ENCODE data around the gene TUT1.
"Not testable (repeated sequence)": the region's sequence is repeated elsewhere in the genome, so short reads cannot be mapped to it uniquely, and the experiment has no call there.

Gene TUT1, protein sequence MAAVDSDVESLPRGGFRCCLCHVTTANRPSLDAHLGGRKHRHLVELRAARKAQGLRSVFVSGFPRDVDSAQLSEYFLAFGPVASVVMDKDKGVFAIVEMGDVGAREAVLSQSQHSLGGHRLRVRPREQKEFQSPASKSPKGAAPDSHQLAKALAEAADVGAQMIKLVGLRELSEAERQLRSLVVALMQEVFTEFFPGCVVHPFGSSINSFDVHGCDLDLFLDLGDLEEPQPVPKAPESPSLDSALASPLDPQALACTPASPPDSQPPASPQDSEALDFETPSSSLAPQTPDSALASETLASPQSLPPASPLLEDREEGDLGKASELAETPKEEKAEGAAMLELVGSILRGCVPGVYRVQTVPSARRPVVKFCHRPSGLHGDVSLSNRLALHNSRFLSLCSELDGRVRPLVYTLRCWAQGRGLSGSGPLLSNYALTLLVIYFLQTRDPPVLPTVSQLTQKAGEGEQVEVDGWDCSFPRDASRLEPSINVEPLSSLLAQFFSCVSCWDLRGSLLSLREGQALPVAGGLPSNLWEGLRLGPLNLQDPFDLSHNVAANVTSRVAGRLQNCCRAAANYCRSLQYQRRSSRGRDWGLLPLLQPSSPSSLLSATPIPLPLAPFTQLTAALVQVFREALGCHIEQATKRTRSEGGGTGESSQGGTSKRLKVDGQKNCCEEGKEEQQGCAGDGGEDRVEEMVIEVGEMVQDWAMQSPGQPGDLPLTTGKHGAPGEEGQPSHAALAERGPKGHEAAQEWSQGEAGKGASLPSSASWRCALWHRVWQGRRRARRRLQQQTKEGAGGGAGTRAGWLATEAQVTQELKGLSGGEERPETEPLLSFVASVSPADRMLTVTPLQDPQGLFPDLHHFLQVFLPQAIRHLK

GRCh38 chr11:62591448-62592145, at the start of gene TUT1:
TUT1 (minus strand) TSS chr11:62591523; CDS start chr11:62591485, 38 bp downstream.
- peak; percentile 90 for DNase-seq

DNA sequence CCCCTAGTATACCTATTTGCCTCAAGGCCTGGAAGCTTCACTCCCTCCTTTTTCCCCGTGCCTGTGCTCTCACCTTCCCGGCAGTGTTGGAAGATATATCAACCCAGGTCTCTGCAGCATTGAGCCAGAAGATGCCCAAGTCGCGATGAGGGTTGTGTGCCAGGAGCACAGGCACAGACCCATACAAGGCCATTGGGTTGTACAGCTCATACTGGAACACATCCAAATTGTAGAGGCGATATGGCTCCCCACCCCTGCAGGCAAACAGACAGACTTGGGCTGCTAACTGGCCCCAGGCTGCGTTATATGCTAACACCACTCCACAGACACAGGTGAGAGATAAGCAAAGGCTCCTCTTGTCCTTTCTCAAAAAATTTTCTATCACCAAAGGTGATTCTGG, 41.2 kb upstream of the TUT1 start:
- DNase-seq = no peak

DNA sequence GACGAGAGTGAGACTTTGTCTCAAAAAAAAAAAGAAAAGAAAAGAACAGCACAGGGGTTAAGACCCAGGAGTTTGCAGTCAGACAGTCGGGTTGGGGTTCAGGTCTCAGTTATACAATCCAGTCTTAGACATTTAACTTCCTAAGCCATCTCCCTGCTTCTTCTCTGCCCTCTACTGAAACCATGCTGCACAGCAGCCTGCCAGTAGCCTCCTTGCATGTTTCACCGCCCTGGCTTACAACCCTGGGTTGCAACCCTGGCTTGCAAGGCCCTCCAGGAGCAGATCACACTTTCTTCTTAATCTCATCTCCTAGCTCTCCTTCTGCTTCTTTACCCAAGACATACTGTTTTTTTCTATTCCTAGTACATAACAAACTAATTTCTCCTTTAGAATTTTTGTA, 36.4 kb upstream of the TUT1 start:
- DNase-seq = no peak

GRCh38 chr11:62622476-62623089, 31.3 kb upstream of the TUT1 start:
- no peak for DNase-seq

- DNase-seq = peak; percentile 98
Measured at GRCh38 chr11:62621567-62622470, 30.5 kb upstream of the TUT1 start, which contains the start of gene B3GAT3. B3GAT3 (minus strand) TSS chr11:62621986; CDS start chr11:62621947, 39 bp downstream.

GRCh38 chr11:62621027-62621566, 29.8 kb upstream of the TUT1 start:
- no peak for DNase-seq

DNA sequence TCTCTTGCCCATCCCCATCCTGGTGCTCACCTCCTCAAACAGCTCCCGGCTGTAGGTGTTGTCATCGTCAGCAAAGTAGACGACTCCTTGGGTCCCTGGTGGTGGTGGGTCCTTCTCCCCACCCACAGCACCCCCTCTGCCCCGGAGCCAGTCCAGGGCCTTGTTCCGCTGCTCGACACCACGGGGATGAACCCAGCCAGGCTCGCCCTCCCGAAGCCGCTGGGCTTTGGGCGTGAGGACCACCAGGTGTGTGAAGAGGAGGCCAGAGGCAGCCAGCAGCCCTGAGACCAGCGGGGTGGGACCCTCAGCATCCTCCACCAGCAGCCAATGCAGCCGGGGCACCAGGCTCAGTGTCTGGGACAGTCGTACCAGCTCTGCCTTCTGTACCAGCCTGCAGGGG, 25.6 kb upstream of the TUT1 start:
- not testable (repeated sequence) for DNase-seq

DNA sequence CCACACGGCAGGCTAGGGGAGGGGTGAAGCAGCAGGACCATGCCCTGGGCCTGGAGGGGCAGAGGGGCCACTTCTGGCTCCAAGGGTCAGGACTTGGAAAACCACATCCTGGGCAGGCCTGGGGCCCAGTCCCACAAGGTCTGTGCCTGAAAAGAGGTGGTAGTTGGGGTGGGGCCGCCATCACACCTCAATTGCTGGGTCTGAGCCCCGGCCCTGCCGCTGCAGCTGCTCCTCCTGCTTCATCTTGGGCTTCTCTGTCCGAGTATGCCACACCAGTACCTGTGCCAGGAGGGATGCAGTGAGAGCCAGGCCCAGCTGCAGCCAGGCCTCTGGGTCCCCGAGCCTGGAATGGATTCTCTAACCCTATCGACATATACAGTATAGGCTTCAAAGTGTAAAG, 24.2 kb upstream of the TUT1 start:
- DNase-seq = no peak

DNA sequence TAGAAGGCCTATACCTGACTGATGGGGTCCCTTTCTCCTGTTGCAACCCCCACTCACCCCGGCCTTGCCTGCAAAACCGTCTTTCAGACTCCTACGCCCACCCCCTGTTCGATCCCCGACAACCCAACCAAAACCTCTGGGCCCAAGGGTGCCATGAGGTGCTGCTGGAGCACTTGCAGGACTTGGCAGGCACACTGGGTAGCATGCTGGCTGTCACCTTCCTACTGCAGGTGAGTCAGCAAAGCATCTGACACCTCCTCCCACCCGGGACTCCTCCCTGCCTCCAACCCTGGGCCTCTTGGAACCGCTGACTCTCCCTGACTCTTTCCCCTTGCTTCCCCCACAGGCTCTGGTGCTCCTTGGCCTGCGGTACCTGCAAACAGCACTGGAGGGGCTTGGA, 23.0 kb upstream of the TUT1 start:
- DNase-seq = no peak

DNA sequence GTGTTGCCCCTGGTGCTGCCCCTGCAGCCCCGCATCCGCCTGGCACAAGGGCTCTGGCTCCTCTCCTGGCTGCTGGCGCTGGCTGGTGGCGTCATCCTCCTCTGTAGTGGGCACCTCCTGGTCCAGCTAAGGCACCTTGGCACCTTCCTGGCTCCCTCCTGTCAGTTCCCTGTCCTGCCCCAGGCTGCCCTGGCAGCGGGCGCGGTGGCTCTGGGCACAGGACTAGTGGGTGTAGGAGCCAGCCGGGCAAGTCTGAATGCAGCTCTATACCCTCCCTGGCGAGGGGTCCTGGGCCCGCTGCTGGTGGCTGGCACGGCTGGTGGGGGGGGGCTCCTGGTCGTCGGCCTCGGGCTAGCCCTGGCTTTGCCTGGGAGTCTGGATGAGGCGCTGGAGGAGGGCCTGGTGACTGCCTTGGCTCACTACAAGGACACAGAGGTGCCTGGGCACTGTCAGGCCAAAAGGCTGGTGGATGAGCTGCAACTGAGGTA, 22.0 kb upstream of the TUT1 start:
- DNase-seq = no peak

- DNase-seq = peak; percentile 86
Measured at GRCh38 chr11:62612366-62613290, 21.3 kb upstream of the TUT1 start, which contains the start of the genes EML3 and ROM1. EML3 (minus strand) TSS chr11:62612775; CDS start chr11:62612457, 318 bp downstream. ROM1 (plus strand) TSS chr11:62613257; CDS start chr11:62613282, 25 bp downstream.

- DNase-seq = peak; percentile 42
Measured at GRCh38 chr11:62611705-62612365, 20.5 kb upstream of the TUT1 start.

DNA sequence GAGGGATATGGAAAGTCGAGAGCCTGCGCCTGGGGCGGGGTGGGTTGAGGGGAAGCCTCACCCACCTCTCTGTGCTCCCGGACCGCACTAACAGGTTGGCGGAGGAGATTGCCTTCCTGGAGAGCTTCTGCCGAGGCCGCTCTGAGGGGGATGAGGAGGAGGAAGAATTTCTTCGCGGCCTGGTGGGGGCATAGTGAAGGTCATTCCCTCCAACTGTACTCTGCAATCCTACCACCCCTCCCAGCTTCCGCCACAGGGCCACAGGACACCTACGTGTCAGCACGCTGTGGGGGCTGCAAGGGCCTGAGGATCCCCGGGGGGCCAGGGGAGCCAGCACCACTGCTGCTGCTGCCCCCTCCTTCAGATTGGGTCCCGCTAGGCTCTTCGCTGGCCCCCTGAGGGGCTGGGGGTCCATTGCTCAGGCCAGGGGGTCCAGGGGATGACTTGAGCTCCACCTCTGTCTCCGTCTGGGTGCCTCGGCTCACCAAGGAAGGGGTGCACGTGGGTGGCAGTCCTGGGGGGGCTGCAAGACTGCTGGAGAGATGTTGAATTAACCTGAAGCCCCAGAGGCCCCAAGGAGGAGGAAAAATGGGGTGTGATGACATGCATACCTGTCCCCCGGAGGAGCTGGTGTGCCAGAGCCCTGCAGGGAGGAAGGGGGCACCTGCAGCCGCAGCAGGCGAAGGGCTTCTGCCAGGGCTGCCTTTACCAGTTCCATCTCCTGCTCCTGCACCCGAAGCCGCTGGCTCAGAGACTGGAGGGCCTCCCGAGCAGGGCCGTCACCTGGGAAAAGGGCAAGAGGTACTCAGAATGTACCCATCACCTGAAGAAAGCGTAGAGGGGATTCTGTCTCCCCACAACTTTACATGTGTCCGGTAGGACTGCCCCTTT, 19.7 kb upstream of the TUT1 start:
- DNase-seq = no peak

GRCh38 chr11:62610403-62610802, 19.1 kb upstream of the TUT1 start:
- no peak for DNase-seq

DNA sequence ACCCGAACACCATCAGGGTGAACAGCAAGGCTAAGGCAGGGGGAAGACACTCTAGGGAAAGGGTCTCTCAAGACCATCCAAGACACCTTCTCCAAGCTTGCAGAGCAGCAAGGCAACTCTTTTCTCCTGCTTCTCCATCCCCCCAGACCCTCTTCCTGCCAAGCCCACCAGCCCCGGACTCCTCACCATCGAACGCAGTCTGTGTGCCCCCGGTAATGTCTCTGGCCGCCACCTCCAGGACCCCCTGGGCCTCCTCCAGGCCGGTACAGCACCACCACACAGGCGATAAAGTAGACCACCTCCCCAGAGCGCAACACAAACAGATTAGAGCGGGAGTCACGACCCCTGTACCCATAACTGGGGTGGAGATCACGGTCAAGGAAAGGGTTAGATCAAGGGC, 17.5 kb upstream of the TUT1 start:
- DNase-seq = no peak

GRCh38 chr11:62607714-62608113, 16.4 kb upstream of the TUT1 start:
- DNase-seq = no peak

DNA sequence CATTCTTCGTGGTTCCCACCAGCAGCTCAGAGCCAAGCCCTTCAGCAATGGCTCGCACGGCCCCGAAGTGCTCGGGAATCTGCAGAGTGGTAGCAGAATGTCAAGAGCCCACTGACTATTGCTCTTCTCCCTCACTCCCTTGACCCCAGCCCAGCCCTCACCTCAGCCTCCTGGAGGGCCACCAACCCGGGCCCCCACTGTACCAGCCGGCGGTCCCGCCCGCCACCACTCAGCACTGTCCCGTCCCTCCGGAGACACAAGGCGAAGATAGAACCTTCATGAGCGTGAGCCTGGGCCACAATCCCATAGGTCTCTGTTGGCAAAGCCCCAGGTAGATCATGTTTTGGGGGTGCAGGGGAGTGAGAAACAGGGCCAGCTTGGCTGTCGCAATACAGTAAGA, 14.6 kb upstream of the TUT1 start:
- no peak for DNase-seq

DNA sequence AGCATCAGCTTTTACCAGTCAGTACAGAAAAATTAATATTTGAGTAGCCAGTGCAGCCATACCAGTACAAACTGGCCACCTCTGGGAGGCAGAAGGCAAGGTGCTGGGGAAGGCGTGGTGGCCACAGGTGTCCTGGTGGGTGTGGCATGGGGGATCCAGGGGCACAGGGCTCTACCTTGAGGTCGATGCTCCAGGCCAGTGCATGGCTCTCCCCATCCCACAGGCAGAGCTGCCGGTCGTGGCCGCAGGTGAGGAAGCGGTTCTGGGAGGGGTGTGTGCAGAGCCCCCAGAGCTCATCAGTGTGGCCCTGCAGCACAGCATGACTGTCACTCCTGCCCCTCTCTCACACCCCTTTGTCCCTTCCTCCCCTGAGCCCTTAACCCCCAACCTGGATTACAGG, 14.1 kb upstream of the TUT1 start:
- no peak for DNase-seq

Data from activated T-cell treated with anti-CD3 and anti-CD28 coated beads for 4 hours (primary cell).